K562 (cell line): ENCODE data around the gene FUCA2. TPM values are rescaled to one million over a fixed set of nuclear protein-coding genes. Genes with fewer than 3 reads are reported as not detected.

ENCODE experiments used
- ATAC-seq: fragments of 200-7000 bp; cut with Tn5 transposase; 3 replicates; pipeline ENCODE4 v1.9.1; 2020; ENCODE audit warnings: moderate library complexity
- BruUV-seq: library from RNA; stranded (reverse); fragments of 400-500 nt; replicated peaks from 2 replicates; lab custom pipeline; 2021; lab: Mats Ljungman, UMichigan
- CTCF ChIA-PET: fragments of 300-600 bp; formaldehyde crosslinking; extraction: SDS; loops from one replicate; lab custom pipeline; 2021; ENCODE audit warnings: low intra/inter-chr PET ratio; lab: Yijun Ruan, JAX
- POLR2A ChIA-PET: fragments of 300-600, 350-650 bp; sonication (Branson Sonifier 250); formaldehyde crosslinking; extraction: SDS; loops from one replicate; lab custom pipeline; 2021; ENCODE audit warnings: antibody characterized with exemption, inconsistent platforms; lab: Yijun Ruan, JAX
- DNase-seq, 4 experiments: peaks; one replicate each; pipeline versions ENCODE4 v3.0.0 to v3.0.0-alpha.2; 2011 to 2018; ENCODE audit warnings: low spot score in 3 of 4, mixed read lengths in 3 of 4; ENCODE audit errors: extremely low read depth in 1 of 4
- FAIRE-seq: peaks from 2 replicates; lab custom pipeline; 2011; peaks lifted over from hg19 to GRCh38; lab: Jason Lieb, UNC
- H2AFZ ChIP-seq: 2 replicates; pipeline ENCODE4 v1.6.0; 2011; ENCODE audit warnings: low read depth, low read length, control low read depth, inconsistent platforms
- H3K27ac ChIP-seq: fragments of 200-600 bp; 3 replicates; pipeline ENCODE4 v1.8.0; 2011; ENCODE audit warnings: low read depth, mild to moderate bottlenecking, control low read depth, inconsistent platforms, low read length, moderate library complexity, mixed read lengths; ENCODE audit errors: extremely low read depth
- H3K27me3 ChIP-seq, 2 experiments: fragments of 300-600 bp in 1 of 2; 2 replicates in 1 of 2; 3 replicates in 1 of 2; pipeline versions ENCODE4 v1.6.0 to v1.8.0; 2011; ENCODE audit warnings: inconsistent platforms in 2 of 2, low read length in 2 of 2, mild to moderate bottlenecking in 1 of 2, mixed read lengths in 1 of 2, moderate library complexity in 1 of 2; ENCODE audit not compliant: control insufficient read depth in 2 of 2, insufficient read depth in 2 of 2
- H3K36me3 ChIP-seq: fragments of 300-600 bp; 3 replicates; pipeline ENCODE4 v1.8.0; 2011; ENCODE audit warnings: mild to moderate bottlenecking, low read length, inconsistent platforms; ENCODE audit not compliant: control insufficient read depth, insufficient read depth
- H3K4me1 ChIP-seq, 2 experiments: fragments of 200-600 bp in 1 of 2; replicated peaks in 1 of 2; 2 replicates in 1 of 2; 3 replicates in 1 of 2; pipeline versions ENCODE4 v1.5.1 to v1.8.0; 2011; ENCODE audit warnings: inconsistent platforms in 2 of 2, low read length in 2 of 2, mild to moderate bottlenecking in 1 of 2, mixed read lengths in 1 of 2, moderate library complexity in 1 of 2; ENCODE audit not compliant: control insufficient read depth in 2 of 2, insufficient read depth in 2 of 2
- H3K4me2 ChIP-seq: 2 replicates; pipeline ENCODE4 v1.6.1; 2011; ENCODE audit warnings: low read length, control low read depth, inconsistent platforms, mixed read lengths; ENCODE audit not compliant: insufficient read depth
- H3K4me3 ChIP-seq: fragments of 200-600 bp; sonication (generic), shearing (Covaris generic); 2 replicates; pipeline ENCODE4 v1.5.1; 2016; ENCODE audit warnings: control low read depth, inconsistent platforms
- H3K79me2 ChIP-seq: fragments of 200-600 bp; 3 replicates; pipeline ENCODE4 v1.8.0; 2011; ENCODE audit warnings: low read length, inconsistent platforms; ENCODE audit not compliant: control insufficient read depth, insufficient read depth
- H3K9ac ChIP-seq, 2 experiments: 2 replicates each; pipeline versions ENCODE4 v1.6.0 to v1.6.1; 2011; ENCODE audit warnings: low read depth in 2 of 2, low read length in 2 of 2, control low read depth in 1 of 2, inconsistent platforms in 1 of 2, mild to moderate bottlenecking in 1 of 2, mixed read lengths in 1 of 2; ENCODE audit not compliant: insufficient read depth in 1 of 2
- H3K9me1 ChIP-seq: one replicate; pipeline ENCODE4 v1.6.0; 2011; ENCODE audit warnings: inconsistent platforms, mild to moderate bottlenecking, low read length, moderate library complexity; ENCODE audit not compliant: control insufficient read depth, insufficient read depth
- H3K9me3 ChIP-seq: replicated peaks from 2 replicates; pipeline ENCODE4 v1.5.1; 2011; ENCODE audit warnings: low read depth, low read length, inconsistent platforms; ENCODE audit not compliant: control insufficient read depth, insufficient read depth
- H4K20me1 ChIP-seq: replicated peaks from 2 replicates; pipeline ENCODE4 v1.6.1; 2011; ENCODE audit warnings: low read length, inconsistent platforms, mixed read lengths; ENCODE audit not compliant: control insufficient read depth, insufficient read depth
- CTBP1 ChIP-seq: fragments of 450-650 bp; IDR thresholded peaks from 2 replicates; pipeline ENCODE4 v1.6.1; 2016; ENCODE audit warnings: borderline replicate concordance
- ETS1 ChIP-seq: conservative IDR thresholded peaks from 2 replicates; pipeline ENCODE4 v1.6.1; 2011; ENCODE audit warnings: low read depth, mild to moderate bottlenecking, low read length; ENCODE audit not compliant: control insufficient read depth
- GABPB1 ChIP-seq: sonication (generic); formaldehyde crosslinking; IDR thresholded peaks from 2 replicates; pipeline ENCODE4 v1.8.0; 2022; ENCODE audit warnings: mild to moderate bottlenecking, missing genetic modification reagents
- GTF2E2 ChIP-seq: fragments of 200-800 bp; sonication (Bioruptor generic); IDR thresholded peaks from 2 replicates; pipeline ENCODE4 v1.6.1; 2016; ENCODE audit warnings: missing genetic modification characterization, missing compliant biosample characterization
- HNRNPLL ChIP-seq: fragments of 200-400 bp; formaldehyde crosslinking; IDR thresholded peaks from 2 replicates; pipeline ENCODE4 v1.6.1; 2017; ENCODE audit warnings: low read length, low read depth, mild to moderate bottlenecking; ENCODE audit not compliant: poor library complexity, severe bottlenecking
- HOXB6 ChIP-seq: fragments of 250-450 bp; sonication (Bioruptor Pico); IDR thresholded peaks from 2 replicates; pipeline ENCODE4 v1.5.1; 2022; ENCODE audit warnings: mild to moderate bottlenecking, borderline replicate concordance
- MBD2 ChIP-seq: sonication (generic); IDR thresholded peaks from 2 replicates; pipeline ENCODE4 v1.6.1; 2016; ENCODE audit warnings: low read depth, borderline replicate concordance
- PBX2 ChIP-seq, 2 experiments: IDR thresholded peaks in 1 of 2; conservative IDR thresholded peaks in 1 of 2; 2 replicates each; pipeline ENCODE4 v1.6.1; 2016; ENCODE audit warnings: low read depth in 2 of 2, mild to moderate bottlenecking in 1 of 2, missing compliant biosample characterization in 1 of 2, missing genetic modification characterization in 1 of 2, moderate library complexity in 1 of 2
- SAFB2 ChIP-seq: fragments of 200-400 bp; formaldehyde crosslinking; IDR thresholded peaks from 2 replicates; pipeline ENCODE4 v1.6.1; 2018; ENCODE audit warnings: borderline replicate concordance, low read length, low read depth, moderate library complexity; ENCODE audit not compliant: severe bottlenecking
- SMARCA4 ChIP-seq: fragments of 450-650 bp; IDR thresholded peaks from 2 replicates; pipeline ENCODE4 v1.6.1; 2016
- TFAP4 ChIP-seq: sonication (generic); formaldehyde crosslinking; IDR thresholded peaks from 2 replicates; pipeline ENCODE4 v1.8.0; 2022; ENCODE audit warnings: missing genetic modification reagents, mild to moderate bottlenecking, moderate library complexity, borderline replicate concordance
- ZFX ChIP-seq: sonication (generic); formaldehyde crosslinking; IDR thresholded peaks from 2 replicates; pipeline ENCODE4 v1.8.0; 2022; ENCODE audit warnings: mild to moderate bottlenecking, missing genetic modification reagents, moderate library complexity
- ZNF282 ChIP-seq: sonication (generic); formaldehyde crosslinking; IDR thresholded peaks from 2 replicates; pipeline ENCODE4 v1.8.1; 2023; ENCODE audit warnings: missing genetic modification reagents
- ZNF639 ChIP-seq, 2 experiments: fragments of 200-800 bp in 1 of 2; sonication (Bioruptor generic) in 1 of 2; sonication (generic) in 1 of 2; formaldehyde crosslinking in 1 of 2; IDR thresholded peaks in 1 of 2; conservative IDR thresholded peaks in 1 of 2; 2 replicates each; pipeline versions ENCODE4 v1.5.0 to v1.6.1; 2016 to 2020; ENCODE audit warnings: missing compliant biosample characterization in 1 of 2, missing genetic modification characterization in 1 of 2, missing genetic modification reagents in 1 of 2
- WGBS: fragments of 100-300 bp; shearing (Covaris generic); methylation state at CpG from one replicate; pipeline ENCODE4 v1.1.6; 2016; ENCODE audit warnings: low coverage, mixed read lengths; ENCODE audit not compliant: insufficient coverage; ENCODE audit errors: missing lambda C conversion rate; 5-methylcytosine and 5-hydroxymethylcytosine counted together
- in situ Hi-C: fragments of 300-500 bp; cut with MboI; formaldehyde crosslinking; loops from 4 replicates; pipeline ENCODE4 v1.15.0; 2018; ENCODE audit warnings: inconsistent platforms, mixed read lengths
- intact Hi-C: fragments of 100-400 bp; cut with micrococcal nuclease; formaldehyde crosslinking; loops from 2 replicates; pipeline ENCODE4 v1.14.2; 2022
- polyA plus RNA-seq, 8 experiments: library from polyadenylated mRNA; depleted of rRNA in 4 of 8; stranded (reverse) in 5 of 8; unstranded in 3 of 8; fragments of >200 nt; fragmentation: Nextera tagmentation in 2 of 8; fragmentation: Illumina TruSeq in 1 of 8; extraction: Ambion mirVana in 2 of 8; extraction: Trizol in 1 of 8; gene quantifications; 2 replicates each; pipeline versions ENCODE4 v1.2.1 to v1.2.3, GENCODE V29; 2011 to 2014; ENCODE audit warnings: inconsistent platforms in 1 of 8, missing spikeins in 1 of 8
- total RNA-seq, 7 experiments: library from RNA; depleted of rRNA in 6 of 7; stranded (reverse); fragments of >200 nt in 6 of 7; fragmentation: Illumina TruSeq in 2 of 7; extraction: Trizol in 2 of 7; gene quantifications; 2 replicates each; pipeline versions ENCODE4 v1.2.1 to v1.2.3, GENCODE V29; 2011 to 2021; ENCODE audit warnings: low replicate concordance in 1 of 7

The FUCA2 gene
- total and polyA plus RNA-seq, 9 of the 15 experiments (the other 6 are each of a cell fraction or from before 2014, with no cell fraction given): 20.6 to 112 (median 79.3) TPM

GRCh38 chr6:143531720-143532499, 20.4 kb upstream of the FUCA2 start:
- no peaks in the 10 kb centered on the region for H3K79me2 ChIP-seq
- ATAC-seq: no peak
- TF ChIP-seq SMARCA4: no peak
- TF ChIP-seq ZNF639 (CRISPR knock-in tag; conservative IDR thresholded peaks at IDR 0.05 in 1 of 2, IDR thresholded peaks at IDR 0.05 in 1 of 2): no peak
- TF ChIP-seq ZNF282 (CRISPR knock-in tag): no peak
- no peak for TF ChIP-seq ZFX (CRISPR knock-in tag)
- no peak for TF ChIP-seq MBD2
- TF ChIP-seq GABPB1 (CRISPR knock-in tag): no peak
- no peak for TF ChIP-seq ETS1
- TF ChIP-seq TFAP4 (CRISPR knock-in tag): no peak
- no peak for TF ChIP-seq PBX2 (CRISPR knock-in tag; IDR thresholded peaks at IDR 0.05; ENCODE audit: low read depth)
- TF ChIP-seq PBX2 (tag; conservative IDR thresholded peaks at IDR 0.05; ENCODE audit: low read depth): peak; percentile 21; the same call in 1 of the 2 replicates
- no peak for TF ChIP-seq SAFB2
- TF ChIP-seq CTBP1: no peak
- no peak for TF ChIP-seq GTF2E2
- TF ChIP-seq HOXB6 (CRISPR knock-in tag): no peak
- no peak for TF ChIP-seq HNRNPLL

More at GRCh38 chr6:143531720-143532499, 20.4 kb upstream of the FUCA2 start:
- Histone ChIP-seq H3K4me3 (no peak overlapping the region), H3K9me3 (no peaks in the 10 kb centered on the region), H3K27me3 (peaks cover 19% of the 10 kb centered on the region in 2 experiments; a peak in 4 of 5 replicates), H3K4me2 (no peak overlapping the region), H3K9ac (no peak overlapping the region), H3K9me1 (no peaks in the 10 kb centered on the region), H3K36me3 (no peaks in the 10 kb centered on the region), H3K27ac (no peak overlapping the region), H2AFZ (no peak overlapping the region), H4K20me1 (no peaks in the 10 kb centered on the region), H3K4me1 (peaks cover 0 to 3% of the 10 kb centered on the region in 2 experiments; a peak in 1 of 5 replicates)
- POLR2A ChIA-PET: interaction anchor here (0.6 to 0.9 kb wide), 2 partner anchors 12 to 17 kb away, joined by 4 read pairs; no protein-coding TSS in a partner anchor
- 4% methylated on average over 5 of the region's 5 CpGs for WGBS
- no TSS peak for BruUV-seq
- in situ Hi-C loops (no loop called here), intact Hi-C loops (no loop called here)
- no peak for FAIRE-seq
- CTCF ChIA-PET: no interaction called here
- DNase-seq: no peak
